ENCODE data around the gene SPOCK3. TPM values are rescaled to one million over a fixed set of nuclear protein-coding genes. Genes with fewer than 3 reads are reported as not detected.

Gene SPOCK3
- total and polyA plus RNA-seq, 11 donors: 0.06 to 3.0 (median 1.1) TPM; not detected in 1

DNA sequence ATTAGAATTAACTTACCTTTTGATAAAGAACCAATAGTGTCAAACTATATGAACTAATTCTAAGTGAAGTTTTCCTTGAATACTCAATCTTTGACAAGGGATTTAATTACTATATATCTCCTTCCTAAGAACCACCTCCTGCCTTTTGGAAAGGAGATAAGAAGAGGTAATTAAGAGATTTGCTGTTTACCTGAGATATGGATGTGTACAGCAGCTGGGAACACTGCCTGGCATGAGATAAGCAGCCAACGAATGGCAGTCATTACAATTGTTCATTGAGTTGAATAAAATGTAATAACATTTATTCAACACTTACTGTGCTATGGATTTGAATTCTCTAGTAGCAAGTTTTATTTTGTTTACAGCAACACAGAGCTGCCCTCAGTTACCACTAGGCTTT, 407.1 kb downstream of the SPOCK3 start:
- Histone ChIP-seq H3K4me1 (no peaks in the 10 kb centered on the region), H3K27me3 (no peaks in the 10 kb centered on the region), H3K4me3 (no peak overlapping the region), H3K36me3 (no peaks in the 10 kb centered on the region), H3K27ac (no peak overlapping the region), H3K9me3 (peaks cover 0 to 7% (median 0%) of the 10 kb centered on the region in 12 donors)
- TF ChIP-seq, protein P1, sequence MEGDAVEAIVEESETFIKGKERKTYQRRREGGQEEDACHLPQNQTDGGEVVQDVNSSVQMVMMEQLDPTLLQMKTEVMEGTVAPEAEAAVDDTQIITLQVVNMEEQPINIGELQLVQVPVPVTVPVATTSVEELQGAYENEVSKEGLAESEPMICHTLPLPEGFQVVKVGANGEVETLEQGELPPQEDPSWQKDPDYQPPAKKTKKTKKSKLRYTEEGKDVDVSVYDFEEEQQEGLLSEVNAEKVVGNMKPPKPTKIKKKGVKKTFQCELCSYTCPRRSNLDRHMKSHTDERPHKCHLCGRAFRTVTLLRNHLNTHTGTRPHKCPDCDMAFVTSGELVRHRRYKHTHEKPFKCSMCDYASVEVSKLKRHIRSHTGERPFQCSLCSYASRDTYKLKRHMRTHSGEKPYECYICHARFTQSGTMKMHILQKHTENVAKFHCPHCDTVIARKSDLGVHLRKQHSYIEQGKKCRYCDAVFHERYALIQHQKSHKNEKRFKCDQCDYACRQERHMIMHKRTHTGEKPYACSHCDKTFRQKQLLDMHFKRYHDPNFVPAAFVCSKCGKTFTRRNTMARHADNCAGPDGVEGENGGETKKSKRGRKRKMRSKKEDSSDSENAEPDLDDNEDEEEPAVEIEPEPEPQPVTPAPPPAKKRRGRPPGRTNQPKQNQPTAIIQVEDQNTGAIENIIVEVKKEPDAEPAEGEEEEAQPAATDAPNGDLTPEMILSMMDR (IDR thresholded peaks at IDR 0.05): no peak
- TF ChIP-seq POLR2A (IDR thresholded peaks at IDR 0.05): no peak
- intact Hi-C loops (cut with DNase I): no loop called here
- DNase-seq: no peak
- 17 to 39% (median 22%) methylated on average over 1 of the region's 1 CpG for WGBS, 4 donors
- no peak for ATAC-seq

DNA sequence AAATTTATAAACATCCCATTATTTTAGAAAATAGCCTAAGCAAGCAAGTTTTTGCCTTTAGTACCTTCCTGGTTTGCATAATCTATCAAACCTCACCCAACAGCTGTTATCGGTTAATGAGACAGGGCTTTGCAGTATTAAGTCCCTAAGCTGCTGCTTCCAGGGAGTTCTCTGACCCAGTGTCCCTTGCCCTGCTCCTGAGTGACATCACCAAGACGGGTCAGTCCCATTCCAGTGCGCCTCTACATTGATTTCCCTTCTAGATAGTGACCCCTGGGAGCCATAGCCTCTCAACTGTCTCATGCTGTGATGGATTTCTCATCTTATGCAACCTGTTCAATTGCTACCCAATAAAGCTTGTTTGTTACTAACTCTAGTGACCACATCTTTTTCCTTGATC, 410.4 kb downstream of the SPOCK3 start:
- intact Hi-C loops (cut with DNase I): no loop called here
- Histone ChIP-seq H3K4me3 (no peak overlapping the region), H3K27ac (no peak overlapping the region), H3K9me3 (peaks cover 0 to 11% (median 0%) of the 10 kb centered on the region in 12 donors), H3K4me1 (no peaks in the 10 kb centered on the region), H3K36me3 (no peaks in the 10 kb centered on the region), H3K27me3 (no peaks in the 10 kb centered on the region)
- DNase-seq: no peak
- no peak for ATAC-seq
- WGBS, 4 donors: 50 to 58% (median 54%) methylated on average over 3 of the region's 3 CpGs
- TF ChIP-seq, protein P1 (IDR thresholded peaks at IDR 0.05): no peak
- TF ChIP-seq POLR2A (IDR thresholded peaks at IDR 0.05): no peak

DNA sequence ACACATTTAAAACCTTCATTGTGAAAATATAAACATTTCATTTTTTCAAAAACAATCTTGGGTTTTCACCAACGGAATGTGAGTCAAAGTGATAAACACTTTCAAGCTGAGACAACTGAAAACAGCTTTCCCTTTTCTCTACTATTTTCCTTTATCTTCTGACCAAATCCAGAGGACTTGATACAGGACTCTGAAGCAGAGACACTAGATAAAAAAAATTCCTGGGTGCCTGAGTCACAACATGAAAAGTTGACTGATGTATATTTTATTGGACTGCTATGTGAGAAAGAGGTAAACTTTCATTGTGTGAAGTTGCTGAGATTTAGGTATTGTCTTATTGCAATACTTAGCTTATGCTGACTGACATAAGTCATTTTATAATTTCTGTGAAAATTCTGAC, 411.2 kb downstream of the SPOCK3 start:
- Histone ChIP-seq H3K4me3 (no peak overlapping the region), H3K27ac (no peak overlapping the region), H3K27me3 (no peaks in the 10 kb centered on the region), H3K36me3 (no peaks in the 10 kb centered on the region), H3K4me1 (no peaks in the 10 kb centered on the region), H3K9me3 (peaks cover 0 to 11% (median 0%) of the 10 kb centered on the region in 12 donors)
- ATAC-seq (no peak), DNase-seq (no peak)
- WGBS, 4 donors: 41 to 58% (median 48%) methylated on average over 1 of the region's 1 CpG
- intact Hi-C loops (cut with DNase I): no loop called here
- TF ChIP-seq POLR2A (IDR thresholded peaks at IDR 0.05): no peak
- TF ChIP-seq, protein P1 (IDR thresholded peaks at IDR 0.05): no peak

DNA sequence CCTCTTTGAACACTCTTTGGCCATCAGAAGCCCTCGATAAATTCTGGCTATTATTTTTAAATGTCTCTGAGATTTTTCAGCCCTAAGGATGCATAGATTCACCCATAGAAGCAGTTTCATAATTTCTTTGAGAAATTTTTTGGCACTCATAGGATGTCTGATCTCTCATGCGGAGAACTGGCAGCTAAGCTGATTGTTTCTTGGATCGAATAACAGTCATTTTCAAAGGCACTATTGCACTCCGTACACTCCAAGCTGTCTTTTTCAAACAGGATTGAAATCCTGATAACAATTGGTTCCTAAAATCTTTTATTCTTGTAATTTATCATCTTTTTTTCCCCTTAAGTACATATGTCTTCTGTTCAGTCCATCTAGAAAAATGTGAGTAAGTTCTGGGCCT, 411.9 kb downstream of the SPOCK3 start:
- Histone ChIP-seq H3K36me3 (no peaks in the 10 kb centered on the region), H3K4me1 (no peaks in the 10 kb centered on the region), H3K4me3 (no peak overlapping the region), H3K9me3 (peaks cover 0 to 11% (median 0%) of the 10 kb centered on the region in 12 donors), H3K27ac (no peak overlapping the region), H3K27me3 (no peaks in the 10 kb centered on the region)
- WGBS, 4 donors: 81 to 91% (median 86%) methylated on average over 4 of the region's 4 CpGs
- intact Hi-C loops (cut with DNase I): no loop called here
- TF ChIP-seq POLR2A (IDR thresholded peaks at IDR 0.05): no peak
- TF ChIP-seq, protein P1 (IDR thresholded peaks at IDR 0.05): no peak
- DNase-seq (no peak), ATAC-seq (no peak)
